Measurements from ENCODE around the gene FLNA. TPM values are rescaled to one million over a fixed set of nuclear protein-coding genes. Genes with fewer than 3 reads are reported as not detected.

FLNA gene
- total and polyA plus RNA-seq, 2 donors (not counting 3 experiments of a cell fraction or from before 2014, with no cell fraction given): 658 to 1,474 TPM

- POLR2A ChIA-PET: no interaction called here
Measured at GRCh38 chrX:154312116-154312515, 62.3 kb downstream of the FLNA start.

More at GRCh38 chrX:154312116-154312515, 62.3 kb downstream of the FLNA start:
- H3K4me2 ChIP-seq (ENCODE audit: insufficient read depth, low read length): no peak overlapping the region
- BruUV-seq (replicated peaks): no TSS peak
- no peaks in the 10 kb centered on the region for H3K79me2 ChIP-seq (ENCODE audit: control insufficient read depth, insufficient read depth, low read length)
- dilution Hi-C loops (cut with MboI; ENCODE audit: extremely low pct_ligation_motif_present, low sequenced_read_pairs): no loop called here
- intact Hi-C loops (cut with micrococcal nuclease): no loop called here
- no peak overlapping the region for H3K4me3 ChIP-seq (replicated peaks in 1 of 3; ENCODE audit: insufficient read depth in 1 of 3, low read depth in 1 of 3, low read length in 3 of 3)
- H3K36me3 ChIP-seq (ENCODE audit: control insufficient read depth in 2 of 2, extremely low read depth in 1 of 2, insufficient read depth in 2 of 2, low read length in 2 of 2): no peaks in the 10 kb centered on the region
- no peaks in the 10 kb centered on the region for H3K27me3 ChIP-seq (ENCODE audit: control insufficient read depth in 2 of 2, insufficient read depth in 2 of 2, low read length in 2 of 2)
- H2AFZ ChIP-seq (ENCODE audit: low read depth, low read length): no peak overlapping the region
- no peaks in the 10 kb centered on the region for H4K20me1 ChIP-seq (replicated peaks; ENCODE audit: control insufficient read depth, extremely low read depth, insufficient read depth, low read length)
- no peaks in the 10 kb centered on the region for H3K9me3 ChIP-seq (replicated peaks; ENCODE audit: control insufficient read depth, insufficient read depth, low read length)
- TF ChIP-seq CTCF (IDR thresholded peaks at IDR 0.05; ENCODE audit: extremely low read depth in 1 of 2, insufficient read depth in 1 of 2, low read depth in 1 of 2, low read length in 2 of 2) (no peak), POLR2A (IDR thresholded peaks at IDR 0.05; ENCODE audit: low read depth, low read length) (no peak), FOS (IDR thresholded peaks at IDR 0.05; ENCODE audit: borderline replicate concordance, insufficient read depth, low read length) (no peak), GATA2 (IDR thresholded peaks at IDR 0.05; ENCODE audit: insufficient read depth, insufficient read length, low read depth, low read length) (no peak), MYC (IDR thresholded peaks at IDR 0.05; ENCODE audit: low read depth, low read length) (no peak), MAX (IDR thresholded peaks at IDR 0.05; ENCODE audit: insufficient read depth, insufficient read length) (no peak), EZH2 (IDR thresholded peaks at IDR 0.05; ENCODE audit: borderline replicate concordance, low read depth, low read length, severe bottlenecking) (no peak), POLR2AphosphoS5 (IDR thresholded peaks at IDR 0.05; ENCODE audit: insufficient read depth, low read depth, low read length) (no peak), JUN (IDR thresholded peaks at IDR 0.05; ENCODE audit: borderline replicate concordance, insufficient read depth, insufficient read length, low read depth) (no peak)
- H3K4me1 ChIP-seq (ENCODE audit: control insufficient read depth, extremely low read depth, insufficient read depth, low read length): no peaks in the 10 kb centered on the region
- FAIRE-seq (no peak), DNase-seq (ENCODE audit: low read depth, low spot score) (no peak)
- H3K9me1 ChIP-seq (replicated peaks; ENCODE audit: control insufficient read depth, extremely low read depth, insufficient read depth, low read length): no peaks in the 10 kb centered on the region
- CTCF ChIA-PET: no interaction called here
- no peak overlapping the region for H3K27ac ChIP-seq (ENCODE audit: insufficient read depth, low read depth, low read length)
- H3K9ac ChIP-seq (replicated peaks; ENCODE audit: extremely low read depth, insufficient read depth, low read length): no peak overlapping the region
